T-helper 9 cell (primary cell): ENCODE results near the gene SMARCE1.

Experiments used
- DNase-seq: peaks from one replicate; pipeline ENCODE4 v3.0.0-alpha.2; 2020

Gene SMARCE1

DNA sequence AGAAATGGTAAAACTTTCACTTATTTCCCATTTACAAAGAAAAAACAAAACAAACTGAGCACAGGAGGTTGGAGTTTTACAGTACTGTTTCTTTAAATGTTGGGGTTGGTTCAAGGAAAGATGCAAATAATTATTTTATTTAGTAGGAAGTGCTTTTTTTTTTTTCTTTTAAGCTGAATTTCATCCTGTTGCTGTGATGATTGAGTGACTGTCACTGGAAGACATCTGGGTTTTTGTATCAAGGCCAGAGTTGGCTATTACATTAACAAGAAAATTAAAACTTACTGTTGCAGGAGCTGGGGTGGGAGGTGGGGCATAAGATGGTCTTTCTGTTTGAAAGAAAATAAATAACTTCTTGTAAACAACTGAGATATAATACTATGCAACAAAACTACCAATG, 2.3 kb downstream of the SMARCE1 start:
- DNase-seq = no peak

DNA sequence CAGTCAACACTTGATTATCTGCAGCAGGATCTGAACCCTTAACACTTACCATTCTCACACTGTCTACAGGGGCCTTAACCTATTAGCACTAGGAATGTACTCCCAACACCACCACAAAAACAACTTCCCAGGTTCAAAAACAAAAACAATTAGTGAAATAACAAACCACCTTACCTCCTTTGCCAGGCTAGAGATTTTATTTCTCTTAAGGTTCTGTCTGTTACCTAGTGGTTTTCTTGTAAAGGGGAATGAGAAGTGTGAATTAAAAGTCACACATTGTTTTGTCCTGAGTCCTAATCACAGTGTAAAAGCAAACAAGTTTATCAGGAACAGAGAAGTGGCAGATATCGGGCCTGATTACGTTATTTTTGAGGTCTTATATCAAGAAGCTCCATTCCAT, 9.7 kb downstream of the SMARCE1 start:
- DNase-seq = no peak

DNA sequence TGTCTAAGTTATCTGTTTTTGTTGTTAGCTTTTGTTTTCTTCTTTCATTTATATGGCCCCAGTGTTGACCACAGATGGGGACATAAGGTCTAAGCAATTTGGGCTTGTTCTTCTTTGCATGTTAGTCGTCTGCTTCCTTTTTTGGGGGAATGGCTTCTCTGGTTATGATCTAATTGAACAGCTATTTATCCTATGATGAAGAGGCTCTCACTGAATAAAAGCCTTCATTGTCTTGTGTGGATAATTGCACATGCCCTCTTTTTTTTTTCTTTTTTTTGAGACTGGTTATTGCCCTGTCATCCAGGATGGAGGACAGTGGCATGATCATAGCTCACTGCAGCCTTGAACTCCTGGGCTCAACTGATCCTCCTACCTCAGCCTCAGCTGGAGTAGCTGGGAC, 13.7 kb downstream of the SMARCE1 start:
- DNase-seq = no peak

DNA sequence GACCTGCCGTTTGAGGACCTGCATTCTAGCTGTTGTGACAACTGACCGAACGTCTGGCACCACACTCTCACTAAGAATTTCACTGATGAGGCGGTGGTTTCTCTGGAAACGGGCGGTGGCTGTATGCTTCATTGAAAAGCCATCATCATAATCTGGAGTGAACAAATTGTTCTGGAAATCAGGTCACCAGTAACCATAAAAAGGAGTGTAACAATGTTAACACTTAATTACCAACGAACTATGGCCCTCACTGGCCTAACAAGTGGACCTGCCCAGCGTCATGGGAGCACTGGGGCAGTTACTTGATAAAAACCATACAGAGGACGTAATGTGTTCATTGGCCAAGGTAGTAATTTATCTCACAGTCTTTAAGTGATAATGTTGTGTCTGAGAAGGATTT, 15.4 kb downstream of the SMARCE1 start:
- no peak for DNase-seq

DNA sequence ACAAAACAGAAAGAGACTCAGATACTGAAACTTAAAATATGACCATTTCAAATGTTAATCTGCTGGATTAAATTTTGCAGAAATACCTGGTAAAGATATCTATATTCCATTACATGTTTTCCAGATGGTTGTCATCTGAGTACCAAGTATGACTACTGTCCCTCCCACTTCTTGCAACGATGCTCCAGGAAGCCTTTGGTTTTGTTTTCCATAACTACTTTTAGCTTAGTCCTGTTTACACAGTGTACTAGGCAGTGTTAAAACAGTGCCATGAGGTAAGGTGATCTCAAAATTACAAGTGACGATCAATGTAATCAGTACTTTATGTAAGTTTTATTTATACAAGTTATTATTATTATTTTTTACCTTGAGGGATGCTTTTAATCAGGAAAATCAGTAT, 17.8 kb downstream of the SMARCE1 start:
- DNase-seq = no peak

DNA sequence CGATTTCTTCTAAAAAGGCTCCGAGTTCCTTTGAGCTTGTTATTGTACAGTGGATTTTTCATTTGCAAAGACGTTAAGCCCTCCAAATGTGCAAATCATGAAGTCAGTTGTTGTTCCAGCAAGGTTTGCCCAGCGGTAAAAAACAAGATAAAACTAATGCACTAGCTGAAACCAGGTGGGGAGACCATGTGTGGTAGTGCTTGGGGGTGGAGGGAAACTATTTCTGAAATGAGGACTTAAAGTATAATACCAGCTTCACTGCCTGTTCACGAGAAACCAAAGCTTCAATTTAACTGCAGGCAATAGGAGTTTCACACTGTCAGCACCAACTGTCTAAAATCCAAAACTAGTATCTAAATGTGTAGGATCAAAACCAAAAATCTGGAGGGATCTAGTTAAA, 22.3 kb downstream of the SMARCE1 start:
- no peak for DNase-seq

DNA sequence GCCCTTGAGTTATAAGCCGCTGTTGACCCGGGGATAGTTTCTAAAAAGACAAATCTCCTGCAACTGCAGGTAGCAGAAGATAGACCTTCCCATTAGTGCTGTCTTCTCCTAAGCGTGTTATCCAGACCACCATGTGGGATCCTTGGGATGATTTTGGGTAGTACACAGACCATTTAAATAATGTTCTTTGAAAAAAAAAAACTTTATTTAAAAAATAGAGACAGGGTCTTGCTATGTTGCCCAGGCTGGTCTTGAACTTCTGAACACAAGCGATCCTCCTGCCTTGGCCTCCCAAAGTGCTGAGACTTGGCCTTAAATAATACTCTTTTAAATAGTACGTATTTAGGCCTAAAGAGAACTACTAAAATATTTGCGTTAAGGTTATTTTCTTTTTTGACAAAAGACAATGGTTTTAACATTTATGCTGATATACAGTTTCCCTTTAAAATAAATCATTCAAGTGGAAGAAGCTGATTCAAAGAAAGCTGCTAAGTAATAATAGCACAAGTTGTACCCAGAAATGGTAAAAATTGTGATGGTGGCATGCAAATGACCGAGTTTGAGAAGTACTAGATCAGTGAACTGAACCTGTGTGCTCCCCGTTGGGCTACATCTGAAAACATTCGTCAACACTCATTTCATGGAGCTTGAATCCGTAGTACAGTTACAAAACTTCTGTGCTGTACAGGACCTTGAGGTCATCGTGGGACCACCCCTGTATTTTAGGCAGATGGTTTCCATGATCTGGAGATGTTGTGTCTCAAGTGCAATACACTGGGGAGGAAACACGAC, 24.0 kb downstream of the SMARCE1 start:
- no peak for DNase-seq

DNA sequence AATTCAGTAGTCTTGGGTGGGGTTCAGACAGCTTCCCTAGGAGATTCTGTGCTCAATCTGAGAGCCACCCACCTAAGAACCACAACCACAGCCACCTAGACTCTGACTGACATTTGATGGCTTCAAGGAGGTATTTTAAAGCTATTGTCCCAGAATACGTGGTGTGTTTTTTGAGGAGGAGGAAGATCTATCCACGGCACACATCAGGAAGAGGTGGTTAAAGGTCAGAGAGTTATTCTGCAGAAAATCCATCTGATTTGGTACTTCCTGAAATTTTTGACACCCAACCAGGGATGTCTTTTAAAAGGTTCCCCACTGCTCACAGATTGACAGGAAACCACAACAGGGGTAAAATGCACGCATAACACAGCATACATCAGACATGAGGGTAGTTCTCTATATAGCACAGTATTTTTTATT, 25.1 kb downstream of the SMARCE1 start:
- no peak for DNase-seq

DNA sequence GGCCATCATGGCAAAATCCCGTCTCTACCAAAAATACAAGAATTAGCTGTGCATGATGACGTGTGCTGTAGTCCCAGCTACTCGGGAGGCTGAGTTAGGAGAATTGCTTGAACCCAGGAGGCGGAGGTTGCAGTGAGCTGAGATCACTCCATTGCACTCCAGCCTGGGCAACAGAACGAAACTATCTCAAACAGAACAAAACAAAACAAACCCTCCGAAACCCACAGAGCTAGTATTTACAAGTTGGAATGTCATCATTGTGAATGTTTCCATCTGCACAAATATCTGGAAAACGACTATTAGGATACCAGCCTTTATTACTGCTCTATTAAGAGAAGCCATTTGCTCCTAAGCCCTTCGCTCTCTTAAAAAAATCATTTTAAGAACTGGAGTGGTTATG, 26.0 kb downstream of the SMARCE1 start:
- DNase-seq = no peak

DNA sequence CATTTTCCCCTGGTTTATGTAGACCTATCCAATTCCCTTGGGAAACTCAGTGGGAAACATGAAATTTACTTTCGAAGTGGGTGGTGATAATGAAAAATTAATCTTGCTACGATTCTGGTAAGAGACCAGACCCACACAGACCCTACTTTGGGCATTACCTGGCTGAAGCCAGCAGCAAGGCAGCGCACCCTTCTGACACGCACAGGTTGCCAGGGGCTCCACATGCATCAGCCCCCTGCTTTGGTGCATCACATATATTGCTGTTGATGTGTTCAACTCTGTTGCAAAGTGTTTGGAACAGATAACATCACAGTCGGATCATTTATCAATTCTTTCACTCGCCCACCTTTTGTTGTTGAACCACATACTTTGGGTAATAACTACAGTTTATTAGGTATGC, 26.6 kb downstream of the SMARCE1 start:
- no peak for DNase-seq

DNA sequence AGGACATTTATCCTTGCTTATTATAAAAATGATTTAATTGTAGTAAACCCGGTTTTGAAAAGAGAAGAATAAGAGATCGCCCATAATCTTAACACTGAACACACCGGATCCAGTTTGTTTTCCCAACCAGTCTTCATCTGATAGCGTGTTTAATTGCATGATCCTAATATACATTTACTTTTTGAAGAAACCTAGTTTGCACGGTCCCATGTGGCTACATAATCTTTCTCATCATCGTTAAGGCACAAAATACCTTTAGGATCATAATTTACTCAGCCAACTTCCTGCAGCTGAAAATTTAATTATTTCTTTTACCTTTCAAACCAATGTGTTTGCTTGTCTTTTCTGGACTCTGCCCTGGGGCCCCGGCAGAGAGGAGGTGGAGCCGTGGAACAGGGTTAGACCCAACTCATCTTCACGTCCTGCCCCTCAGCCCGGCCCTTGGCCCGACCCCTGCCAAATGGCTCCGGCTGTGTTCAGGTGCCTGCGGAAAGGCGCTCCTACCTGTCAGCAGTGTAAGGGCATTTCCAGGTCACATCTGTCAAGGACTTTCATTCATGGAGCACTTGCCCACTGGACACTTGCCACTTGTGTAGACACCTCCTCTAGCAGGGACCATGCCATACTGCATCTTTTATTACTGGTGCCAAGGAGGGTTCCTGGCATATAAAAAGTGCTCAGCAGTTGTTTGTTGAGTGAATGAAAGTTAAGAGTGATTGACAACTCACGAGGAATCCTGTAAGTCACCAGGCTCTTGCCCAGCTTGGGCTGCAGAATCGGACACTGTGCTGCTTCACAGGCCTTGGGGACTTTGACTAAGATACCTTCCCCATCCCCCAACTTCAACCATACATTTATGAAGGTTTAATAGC, 28.6 kb downstream of the SMARCE1 start:
- no peak for DNase-seq

DNA sequence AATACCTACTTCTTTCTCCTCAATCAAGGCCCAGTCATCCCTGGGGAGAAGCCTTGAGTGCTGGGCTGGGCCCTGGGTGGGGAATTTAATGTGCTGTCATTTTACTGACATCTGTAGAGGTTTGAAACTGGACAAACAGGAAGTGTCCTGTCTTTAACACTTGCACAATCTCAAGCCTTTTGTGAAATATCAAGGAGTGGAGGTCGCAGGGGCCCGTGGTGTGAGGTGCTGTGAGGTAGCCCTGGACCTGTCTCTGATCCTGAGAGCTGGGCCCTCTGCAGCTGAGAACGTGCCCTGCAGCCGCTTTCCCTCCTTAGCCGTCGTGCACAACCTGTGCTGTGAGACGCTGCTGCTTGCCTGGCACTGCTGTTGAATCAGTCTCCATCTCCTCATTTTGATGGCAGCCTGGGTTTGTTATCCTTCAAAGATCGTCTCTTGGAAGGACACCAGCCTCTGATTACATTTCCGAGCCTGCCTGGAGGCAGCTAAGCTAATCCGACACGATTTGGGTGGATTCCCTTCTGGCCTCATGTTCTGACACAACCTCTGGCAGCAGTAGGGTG, 29.9 kb downstream of the SMARCE1 start:
- DNase-seq = no peak

DNA sequence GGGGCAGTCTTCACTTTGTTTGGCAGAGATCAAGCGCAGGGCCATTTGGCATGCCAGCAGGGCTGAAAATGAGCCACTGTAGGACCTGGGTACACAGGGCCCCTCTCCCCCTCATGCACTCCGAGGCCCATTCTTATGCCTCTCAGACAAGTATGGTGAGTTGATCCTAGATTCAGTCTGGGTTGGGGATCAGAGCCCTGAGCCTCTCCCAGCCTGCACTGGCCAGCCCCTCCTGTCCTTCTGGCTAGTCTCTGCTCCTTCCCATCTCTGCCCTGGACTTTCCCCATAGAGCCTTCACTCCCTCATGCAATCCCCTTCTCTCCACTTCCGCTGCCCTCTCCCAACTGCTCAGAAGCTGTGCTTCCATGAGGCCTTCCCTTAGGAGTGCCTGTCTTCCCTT, 31.0 kb downstream of the SMARCE1 start:
- no peak for DNase-seq

DNA sequence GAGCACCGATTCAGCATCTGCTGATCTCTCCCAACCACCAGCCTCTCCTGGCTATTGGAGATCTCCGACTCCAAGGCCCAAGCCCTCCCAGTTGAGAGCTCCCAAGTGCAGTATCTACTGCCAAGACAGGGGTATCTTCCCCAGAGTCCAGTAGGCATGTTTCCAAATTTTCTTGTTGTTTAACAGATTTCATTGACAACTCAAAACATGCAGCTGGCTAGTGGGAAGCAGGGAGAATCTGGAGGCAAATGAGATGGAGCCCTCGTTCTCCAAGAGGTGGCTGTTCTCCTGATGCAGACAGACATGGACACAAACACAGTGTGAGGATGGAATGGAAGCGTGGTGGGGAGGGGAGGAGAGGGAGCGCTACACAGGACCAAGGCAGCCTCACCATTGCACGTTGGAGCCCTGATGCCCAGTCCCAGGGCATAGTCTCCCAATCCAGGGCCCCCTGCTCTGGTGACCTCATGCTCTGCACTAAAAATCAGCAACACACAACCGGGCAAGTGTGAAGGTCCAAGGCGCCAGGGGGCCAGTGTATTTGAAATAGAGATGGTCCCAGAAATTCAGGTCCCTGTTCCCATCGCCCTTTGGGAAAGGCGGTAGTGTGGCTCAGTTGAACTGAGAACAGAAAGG, 31.7 kb downstream of the SMARCE1 start:
- no peak for DNase-seq

DNA sequence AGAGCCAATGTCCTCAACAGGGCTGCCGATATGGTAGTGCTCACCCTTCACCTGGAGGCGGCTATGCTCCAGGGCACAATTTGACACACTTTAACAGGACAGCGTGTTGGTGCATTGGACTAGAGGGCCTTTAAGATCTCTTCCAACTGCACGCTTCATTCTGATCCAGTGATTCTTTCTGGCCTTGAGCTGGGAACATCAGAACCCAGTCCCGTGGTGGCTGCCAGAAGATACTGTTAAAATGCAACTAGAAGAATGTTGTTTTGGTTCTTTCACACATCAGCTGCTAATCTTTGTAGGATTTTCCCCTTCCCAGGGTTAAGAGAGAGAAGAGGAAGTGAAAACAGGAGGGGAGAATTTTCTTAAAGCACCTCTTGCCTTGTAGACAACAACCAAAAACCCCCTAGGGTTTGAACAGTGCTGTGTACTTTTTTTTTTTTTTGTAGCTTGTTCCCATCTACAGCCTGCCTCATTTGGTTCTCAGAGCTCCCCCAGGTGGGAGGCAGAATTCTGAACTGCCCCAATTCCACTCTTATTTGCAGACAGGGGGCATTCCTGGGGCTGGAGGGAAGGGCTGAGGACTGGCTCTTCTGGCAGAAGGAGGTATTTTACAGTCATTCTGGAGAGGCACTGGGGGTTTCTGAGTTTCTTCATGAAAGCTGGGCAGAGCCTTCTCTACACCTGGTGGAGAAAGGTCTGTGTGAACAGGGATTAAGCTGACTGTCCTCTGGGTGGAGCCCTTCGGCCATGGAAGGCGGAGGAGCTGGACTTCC, 32.4 kb downstream of the SMARCE1 start:
- no peak for DNase-seq

DNA sequence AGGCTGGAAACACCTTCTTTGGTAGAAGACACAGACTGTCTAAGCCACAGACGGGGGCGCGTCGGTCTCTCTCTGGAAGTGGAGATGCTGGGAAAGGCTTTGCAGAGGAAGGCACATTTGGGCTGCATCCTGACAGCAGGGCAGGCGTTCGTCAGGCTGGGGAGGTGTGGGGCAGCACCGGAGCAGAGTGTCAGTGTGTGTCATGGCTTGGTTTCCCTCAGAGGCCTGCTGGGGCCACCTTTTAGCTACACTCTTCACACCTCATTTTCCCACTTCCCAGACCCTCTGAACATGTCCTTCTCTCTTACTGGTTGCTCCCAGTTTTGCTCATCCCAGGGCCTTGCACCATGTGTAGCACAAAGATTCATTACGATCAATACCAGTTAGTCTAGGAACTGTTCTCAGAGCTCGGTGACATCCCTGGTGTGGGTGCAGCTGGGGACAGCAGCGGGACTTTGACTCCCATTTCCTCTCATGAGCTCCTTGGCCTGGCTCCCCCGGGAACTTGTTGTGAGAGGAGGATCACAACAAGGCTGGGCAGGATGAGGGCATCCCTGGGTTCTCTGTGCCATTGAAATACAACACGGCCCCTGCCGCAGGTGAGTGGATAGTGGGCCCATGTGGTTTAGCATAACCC, 33.1 kb downstream of the SMARCE1 start:
- no peak for DNase-seq

DNA sequence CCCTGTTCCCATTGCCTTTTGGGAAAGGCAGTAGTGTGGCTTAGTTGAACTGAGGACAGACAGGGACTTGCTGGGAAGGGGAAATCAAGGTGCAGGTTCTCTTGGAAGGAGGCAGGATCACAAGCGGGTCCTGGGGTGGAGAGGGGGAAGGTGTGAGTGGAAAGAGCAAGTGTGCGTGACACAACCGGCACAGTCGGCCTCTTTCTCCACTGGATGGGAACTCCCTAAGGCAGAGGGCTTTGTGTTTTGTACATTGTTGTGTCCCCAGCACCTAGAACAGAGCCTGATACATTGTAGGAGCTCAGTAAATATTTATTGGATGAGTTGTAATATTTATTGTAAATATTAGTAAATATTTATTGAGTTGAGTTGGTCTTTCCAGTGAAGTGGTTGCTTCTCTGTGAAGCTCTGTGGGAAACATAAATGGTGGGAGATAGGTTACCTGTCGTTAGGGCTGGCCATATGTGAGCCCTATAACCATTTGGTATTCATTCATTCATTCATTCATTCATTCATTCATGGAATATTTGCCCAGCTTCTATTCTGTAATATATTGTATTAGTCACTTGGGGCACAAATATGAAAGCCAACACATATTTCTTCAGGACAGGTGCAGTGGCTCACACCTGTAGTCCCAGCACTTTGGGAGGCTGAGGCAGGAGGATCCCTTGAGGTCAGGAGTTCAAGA, 34.0 kb downstream of the SMARCE1 start:
- no peak for DNase-seq

DNA sequence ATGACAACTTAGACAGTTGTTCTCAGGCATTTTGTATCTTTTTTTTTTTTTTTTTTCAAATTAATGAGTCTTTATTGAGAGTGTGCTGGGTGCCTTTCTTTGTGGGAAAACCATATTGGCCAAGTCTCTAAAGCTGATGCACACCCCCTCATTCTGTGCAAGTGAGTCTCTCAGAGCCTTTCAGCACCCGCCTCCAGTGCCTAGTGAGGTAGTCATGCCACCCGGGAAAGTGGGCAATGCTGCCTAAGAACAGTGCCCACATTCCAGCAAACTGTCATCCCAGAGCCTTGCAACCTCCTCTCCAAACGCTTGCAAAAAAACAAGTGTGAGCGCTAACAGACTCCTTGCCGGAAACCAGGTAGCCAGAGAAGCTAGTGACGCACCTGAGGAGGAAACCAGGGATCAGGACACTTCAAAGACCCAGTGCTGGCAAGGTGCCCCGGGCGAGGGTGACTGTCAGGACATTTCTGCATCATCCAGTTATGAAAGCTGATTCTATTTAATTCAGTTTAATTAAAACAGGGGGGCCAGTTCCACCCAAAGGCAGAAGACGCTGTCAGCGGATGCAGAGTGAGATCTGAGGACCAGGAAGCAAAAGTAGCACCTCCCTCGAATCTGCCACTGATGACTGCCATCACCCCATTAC, 34.9 kb downstream of the SMARCE1 start:
- peak; percentile 77 for DNase-seq

DNA sequence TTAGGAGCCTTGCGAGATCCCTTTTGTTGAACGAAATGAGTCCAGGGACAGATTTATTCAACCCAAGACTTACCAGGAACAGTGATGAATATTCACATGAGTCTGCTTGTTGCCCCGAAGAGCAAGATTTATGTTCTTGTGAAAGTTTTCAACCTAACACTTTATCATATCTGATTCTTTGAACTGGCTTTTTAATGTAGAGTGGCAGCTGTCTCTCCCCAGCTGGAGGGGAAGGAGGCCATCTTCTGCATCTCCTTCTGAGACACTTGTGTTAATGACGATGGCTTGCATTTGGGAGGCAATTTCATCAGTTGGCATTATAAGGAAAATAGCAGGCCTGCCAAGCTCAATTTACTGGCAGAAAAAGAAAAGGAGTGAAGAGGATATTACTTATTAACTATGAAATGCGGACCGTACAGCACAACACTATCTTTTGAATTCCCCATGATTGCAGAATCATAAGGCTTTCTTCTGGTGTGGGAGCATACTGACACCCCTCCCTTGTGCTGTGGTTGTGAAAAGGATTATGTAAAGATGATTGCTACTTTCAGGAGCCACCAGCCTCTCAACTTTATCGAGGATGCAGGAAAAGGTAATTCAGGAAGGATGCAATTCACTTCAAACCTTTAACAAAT, 35.7 kb downstream of the SMARCE1 start:
- DNase-seq = no peak

DNA sequence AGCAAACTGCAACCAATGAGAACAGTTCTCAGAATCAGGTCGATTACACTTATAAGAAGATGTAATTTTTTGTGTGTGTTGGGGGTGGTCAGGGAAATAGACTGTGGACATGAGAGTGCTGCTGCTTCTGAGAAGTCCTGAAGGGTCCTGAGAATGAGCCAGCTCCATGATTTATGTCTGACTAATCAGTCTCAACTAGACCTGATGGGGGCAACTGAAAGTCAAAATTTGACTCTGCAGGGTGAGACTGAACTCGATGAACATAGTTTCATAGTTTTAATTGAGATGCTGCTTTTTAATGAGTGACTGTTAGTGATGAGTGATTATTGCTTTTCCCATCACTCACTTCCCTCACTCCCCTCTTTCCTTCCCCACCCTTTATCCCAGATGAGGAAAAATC, 37.3 kb downstream of the SMARCE1 start:
- no peak for DNase-seq
